Prostate gland (tissue), 2 donors: Measurements from ENCODE around the gene TANGO6.

Source experiments
- POLR2AphosphoS5 ChIP-seq: sonication (generic); formaldehyde crosslinking; IDR thresholded peaks from one replicate; pipeline ENCODE4 v1.6.1; 2017; ENCODE audit warnings: antibody characterized with exemption
- TF ChIP-seq, protein P1 (sequence below), 4 experiments: fragments of 200-600 bp in 2 of 4; fragments of 450-650 bp in 2 of 4; sonication (generic) in 2 of 4; IDR thresholded peaks; 1 replicate in 3 of 4; 2 replicates in 1 of 4; pipeline ENCODE4 v1.5.1; 2016 to 2019; ENCODE audit warnings: antibody characterized with exemption in 4 of 4, mild to moderate bottlenecking in 2 of 4, moderate library complexity in 2 of 4

- TF ChIP-seq, protein P1, sequence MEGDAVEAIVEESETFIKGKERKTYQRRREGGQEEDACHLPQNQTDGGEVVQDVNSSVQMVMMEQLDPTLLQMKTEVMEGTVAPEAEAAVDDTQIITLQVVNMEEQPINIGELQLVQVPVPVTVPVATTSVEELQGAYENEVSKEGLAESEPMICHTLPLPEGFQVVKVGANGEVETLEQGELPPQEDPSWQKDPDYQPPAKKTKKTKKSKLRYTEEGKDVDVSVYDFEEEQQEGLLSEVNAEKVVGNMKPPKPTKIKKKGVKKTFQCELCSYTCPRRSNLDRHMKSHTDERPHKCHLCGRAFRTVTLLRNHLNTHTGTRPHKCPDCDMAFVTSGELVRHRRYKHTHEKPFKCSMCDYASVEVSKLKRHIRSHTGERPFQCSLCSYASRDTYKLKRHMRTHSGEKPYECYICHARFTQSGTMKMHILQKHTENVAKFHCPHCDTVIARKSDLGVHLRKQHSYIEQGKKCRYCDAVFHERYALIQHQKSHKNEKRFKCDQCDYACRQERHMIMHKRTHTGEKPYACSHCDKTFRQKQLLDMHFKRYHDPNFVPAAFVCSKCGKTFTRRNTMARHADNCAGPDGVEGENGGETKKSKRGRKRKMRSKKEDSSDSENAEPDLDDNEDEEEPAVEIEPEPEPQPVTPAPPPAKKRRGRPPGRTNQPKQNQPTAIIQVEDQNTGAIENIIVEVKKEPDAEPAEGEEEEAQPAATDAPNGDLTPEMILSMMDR (IDR thresholded peaks at IDR 0.05), result no peak
- no peak for TF ChIP-seq POLR2AphosphoS5
Observed at GRCh38 chr16:69049146-69049545, 205.8 kb downstream of the TANGO6 start.
